Superior temporal gyrus (tissue), 1 donor: ENCODE data around the gene VEGFA.

Experiments
- DNase-seq: peaks from one replicate; pipeline ENCODE4 v3.0.0-alpha.2; 2016; ENCODE audit errors: extremely low spot score

Gene VEGFA

DNA sequence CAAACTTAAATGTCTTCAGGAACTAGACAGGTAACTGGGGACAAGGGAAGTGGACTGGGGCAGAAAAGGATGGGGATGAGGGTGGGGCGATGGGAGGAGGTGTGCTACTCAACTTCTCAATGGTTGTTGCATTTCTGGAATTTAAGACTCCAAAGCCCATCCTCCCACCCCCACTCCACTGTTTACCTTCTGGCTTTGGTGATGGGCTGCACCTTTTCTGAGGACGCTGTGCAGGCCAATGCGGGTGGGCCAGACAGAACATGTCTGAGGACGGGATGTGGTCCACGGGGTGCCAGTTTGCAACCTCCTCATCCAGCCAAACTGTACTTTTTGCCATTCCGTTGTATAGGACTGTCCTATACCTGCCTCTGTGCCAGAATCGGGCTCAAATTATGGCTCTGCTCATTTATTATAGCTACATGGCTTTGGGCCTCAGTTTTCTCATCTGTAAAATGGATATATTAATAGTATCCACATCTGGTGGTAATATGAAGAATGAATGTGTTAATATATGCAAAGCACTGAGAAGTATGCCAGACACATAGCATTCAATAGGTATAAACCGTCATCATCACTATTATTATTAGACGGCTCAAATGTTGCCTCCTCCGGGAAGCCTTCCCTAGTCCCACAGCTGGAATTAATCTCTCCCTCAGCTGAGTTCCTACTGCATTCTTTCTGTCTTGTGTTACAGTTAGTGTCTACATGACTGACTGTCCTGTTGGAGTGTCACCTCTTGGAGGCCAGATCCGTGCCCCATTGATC lies 31.0 kb upstream of the VEGFA start:
- DNase-seq, result no peak

DNA sequence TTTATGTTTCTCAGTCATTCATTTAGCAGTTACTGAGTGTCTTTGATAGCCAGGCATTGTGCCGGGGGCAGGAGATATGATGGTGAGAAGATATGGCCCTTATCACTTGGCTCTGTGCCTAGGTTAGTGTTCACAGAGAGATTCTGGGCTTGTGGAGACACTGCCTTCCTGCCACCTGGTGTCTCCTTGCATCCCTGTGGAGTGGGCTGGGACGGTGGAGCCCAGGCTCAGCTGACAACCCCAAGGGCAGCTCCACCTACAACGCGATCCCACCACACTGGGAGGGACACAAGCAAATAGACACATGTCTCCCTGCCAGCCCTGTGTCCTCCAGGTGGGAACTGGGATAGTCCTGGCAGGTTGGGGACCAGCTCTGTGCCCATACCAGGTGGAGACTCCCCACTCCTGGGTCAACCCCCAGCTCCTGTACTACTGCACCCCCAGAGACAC lies 30.3 kb upstream of the VEGFA start:
- DNase-seq, result no peak

GRCh38 chr6:43740321-43740960 lies 29.6 kb upstream of the VEGFA start:
- DNase-seq, result no peak

DNA sequence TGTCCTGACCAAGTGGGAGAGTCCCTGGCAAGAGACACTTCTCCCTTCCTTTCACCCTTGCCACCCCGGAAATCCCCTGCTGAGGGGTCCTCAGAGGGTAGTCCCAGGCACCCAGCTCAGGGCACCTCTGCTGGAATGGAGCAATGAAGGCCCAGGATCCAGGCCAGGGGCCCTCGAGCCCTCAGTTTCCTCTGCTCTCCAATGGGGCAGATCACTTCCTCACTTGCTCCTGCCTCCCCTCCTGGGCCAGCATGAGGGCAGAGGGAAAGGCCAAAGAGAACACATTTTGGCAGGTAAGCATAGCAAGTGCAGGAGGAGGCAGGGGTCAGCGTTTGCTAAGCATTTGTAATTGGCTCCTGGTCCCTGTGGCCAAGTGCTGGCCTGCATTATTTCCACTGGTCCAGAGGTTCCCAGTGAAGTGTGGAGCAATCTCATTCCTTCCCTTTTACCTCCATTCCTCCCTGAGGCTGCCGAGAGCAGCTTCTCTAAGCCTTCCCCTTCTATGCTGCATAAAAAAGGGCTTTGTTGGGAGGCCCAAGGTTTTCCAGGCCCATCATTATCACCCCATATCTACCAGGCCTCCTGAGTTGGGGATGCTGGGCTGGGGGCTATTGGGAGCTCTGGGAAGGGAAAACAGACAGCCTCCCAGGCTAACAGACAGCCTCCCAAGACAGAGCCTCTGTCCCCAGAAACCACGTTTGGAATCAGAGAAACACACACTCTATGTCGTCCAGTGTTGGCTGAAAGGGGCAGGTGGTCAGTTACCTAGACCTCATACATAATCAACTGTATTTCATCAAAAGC lies 28.8 kb upstream of the VEGFA start:
- DNase-seq, result no peak

DNA sequence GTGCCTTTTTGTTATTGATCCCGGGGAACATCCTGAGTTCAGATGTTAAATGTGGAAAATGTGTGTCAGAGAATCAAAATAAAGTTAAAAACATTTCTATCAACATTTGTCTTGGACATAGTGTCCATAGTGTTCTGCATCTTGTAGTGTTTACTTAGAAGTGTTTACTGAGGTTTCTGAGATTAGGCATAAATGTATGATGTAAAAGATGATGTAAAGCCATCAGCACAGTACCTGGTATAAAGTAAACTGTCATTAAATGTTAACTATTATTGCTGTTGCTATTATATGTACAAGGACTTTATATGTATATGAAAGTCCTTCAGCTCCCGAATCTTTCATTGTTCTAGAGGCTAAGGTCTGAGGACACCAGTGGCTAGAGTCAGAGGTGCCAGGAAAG lies 28.2 kb upstream of the VEGFA start:
- no peak for DNase-seq

DNA sequence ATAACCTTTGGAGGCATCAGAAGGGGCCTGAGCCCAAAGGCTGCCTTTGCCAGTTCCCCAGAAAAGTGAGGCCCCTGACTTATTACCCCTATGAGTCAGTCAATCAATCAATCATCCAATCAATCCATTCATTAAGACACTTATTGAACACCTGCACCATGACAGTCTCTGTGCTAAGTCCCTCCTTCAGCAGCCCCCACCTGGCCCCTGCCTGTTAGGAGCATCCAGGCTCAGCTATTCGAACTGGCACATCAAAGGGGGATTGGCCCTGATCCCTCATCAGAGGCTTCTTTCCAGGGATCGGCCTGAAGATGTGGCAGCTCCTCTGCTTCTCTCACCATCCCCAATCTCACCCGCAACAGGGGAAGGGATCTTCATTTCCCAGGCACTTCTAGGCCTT lies 27.7 kb upstream of the VEGFA start:
- no peak for DNase-seq

- DNase-seq, result no peak
Measured at GRCh38 chr6:43742931-43743632, 26.9 kb upstream of the VEGFA start.

- no peak for DNase-seq
Measured at GRCh38 chr6:43743682-43744381, 26.2 kb upstream of the VEGFA start.

DNA sequence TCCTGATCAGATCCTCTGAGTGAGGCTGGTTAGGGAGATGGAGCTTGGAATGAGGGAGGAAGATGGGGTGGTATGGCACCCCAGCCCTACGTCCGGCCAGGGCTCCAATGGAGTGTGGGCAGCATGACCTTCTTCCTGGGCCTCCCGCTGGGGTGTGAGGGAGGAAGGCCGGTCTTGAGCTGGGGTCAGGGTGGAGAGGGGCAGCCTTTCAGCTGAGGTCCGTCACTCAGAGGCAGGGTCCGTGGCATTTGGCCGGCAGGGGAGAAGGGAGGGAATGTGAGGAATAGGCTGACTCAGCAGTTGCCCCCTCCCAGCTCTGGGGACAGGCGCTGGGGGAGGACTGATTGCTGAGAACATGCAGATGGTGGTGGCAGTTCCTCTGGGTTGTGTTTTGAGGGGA lies 25.5 kb upstream of the VEGFA start:
- no peak for DNase-seq

- DNase-seq, result no peak
Measured at GRCh38 chr6:43744931-43745727, 24.9 kb upstream of the VEGFA start.

DNA sequence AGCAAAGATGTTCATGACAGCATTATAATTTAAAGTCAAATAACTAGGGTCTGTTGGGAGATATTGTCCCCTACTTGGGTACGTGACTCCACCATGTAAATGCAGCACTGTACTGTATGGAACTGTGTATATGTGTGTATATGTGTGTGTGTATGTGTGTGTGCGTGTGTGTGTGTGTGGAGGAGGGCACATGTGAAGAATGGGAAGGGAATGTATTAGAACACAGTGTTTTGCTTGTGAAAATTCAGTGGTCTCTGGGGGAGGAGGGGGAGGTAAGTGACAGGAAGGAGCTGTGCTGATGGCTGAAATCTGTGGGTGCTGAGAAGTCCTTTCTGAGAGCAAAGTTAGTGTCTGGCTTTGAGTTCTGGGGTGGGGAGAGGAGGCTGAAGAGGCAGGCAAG lies 23.9 kb upstream of the VEGFA start:
- no peak for DNase-seq

- DNase-seq, result no peak
Measured at GRCh38 chr6:43746613-43747102, 23.4 kb upstream of the VEGFA start.

DNA sequence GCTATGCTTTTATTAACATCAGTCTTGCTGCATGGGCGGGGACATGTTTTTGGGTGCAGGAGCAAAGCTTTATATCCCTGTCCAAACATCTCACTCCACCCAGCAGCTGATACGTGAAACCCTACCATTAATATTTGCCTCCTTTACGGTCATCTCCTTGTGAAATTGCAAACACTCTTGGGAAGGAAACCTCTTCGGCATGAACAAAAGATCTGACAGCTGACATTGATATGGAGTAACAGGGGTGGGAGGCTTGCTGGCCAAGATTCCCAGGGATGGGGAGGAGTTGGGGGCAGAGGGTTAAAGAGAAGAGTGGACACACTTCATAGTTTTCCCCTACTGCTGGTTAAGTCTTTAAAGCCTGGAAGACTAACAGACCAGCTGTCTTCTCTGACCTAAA lies 22.2 kb upstream of the VEGFA start:
- DNase-seq, result no peak

DNA sequence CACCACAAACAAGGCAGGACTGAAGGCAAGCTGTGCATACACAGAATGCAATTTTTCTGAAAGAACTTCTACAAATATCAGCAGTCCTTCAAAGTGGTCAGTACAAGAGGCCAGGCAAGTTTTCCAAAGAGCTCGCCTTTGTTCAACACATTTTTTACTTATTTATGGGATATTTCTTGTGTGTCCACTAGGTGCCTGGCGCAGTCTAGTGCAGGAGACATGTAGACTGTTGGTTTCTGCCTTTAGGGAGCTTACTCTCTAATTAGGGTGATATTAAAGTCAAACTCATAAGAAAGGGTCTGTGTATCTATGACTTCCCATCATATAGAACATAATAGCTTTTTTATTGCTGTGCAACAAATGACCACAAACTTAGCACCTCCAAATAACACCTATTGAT lies 21.2 kb upstream of the VEGFA start:
- DNase-seq, result no peak

- no peak for DNase-seq
Measured at GRCh38 chr6:43749461-43749860, 20.6 kb upstream of the VEGFA start.

GRCh38 chr6:43750622-43751021 lies 19.4 kb upstream of the VEGFA start:
- no peak for DNase-seq

DNA sequence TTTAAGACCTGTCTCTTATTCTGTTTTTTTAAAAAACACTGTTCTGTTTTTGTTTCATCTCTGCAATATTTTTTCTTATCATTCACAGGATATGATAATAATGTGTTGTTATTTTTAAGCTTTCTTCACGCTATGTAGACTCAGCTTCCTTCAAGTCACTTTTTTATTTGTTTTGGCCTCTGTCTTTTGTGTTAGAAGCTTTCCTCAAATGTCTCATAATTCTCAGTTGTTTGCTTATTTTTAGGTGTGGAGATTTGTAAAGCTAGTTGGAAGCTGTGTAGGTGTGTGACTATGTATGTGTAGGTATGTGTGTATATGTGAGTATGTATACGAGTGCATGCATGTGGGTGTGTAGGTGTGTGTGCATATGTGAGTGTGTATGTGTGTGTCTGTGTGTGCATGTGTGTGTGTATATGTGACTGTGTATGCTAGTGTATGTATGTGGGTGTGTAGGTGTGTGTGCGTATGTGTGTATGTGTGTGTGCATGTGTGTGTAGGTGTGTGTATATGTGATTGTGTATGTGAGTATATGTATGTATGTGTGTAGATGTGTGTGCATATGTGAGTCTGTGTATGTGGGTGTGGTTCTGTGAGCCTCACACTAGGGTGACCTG lies 16.3 kb upstream of the VEGFA start:
- DNase-seq, result no peak

DNA sequence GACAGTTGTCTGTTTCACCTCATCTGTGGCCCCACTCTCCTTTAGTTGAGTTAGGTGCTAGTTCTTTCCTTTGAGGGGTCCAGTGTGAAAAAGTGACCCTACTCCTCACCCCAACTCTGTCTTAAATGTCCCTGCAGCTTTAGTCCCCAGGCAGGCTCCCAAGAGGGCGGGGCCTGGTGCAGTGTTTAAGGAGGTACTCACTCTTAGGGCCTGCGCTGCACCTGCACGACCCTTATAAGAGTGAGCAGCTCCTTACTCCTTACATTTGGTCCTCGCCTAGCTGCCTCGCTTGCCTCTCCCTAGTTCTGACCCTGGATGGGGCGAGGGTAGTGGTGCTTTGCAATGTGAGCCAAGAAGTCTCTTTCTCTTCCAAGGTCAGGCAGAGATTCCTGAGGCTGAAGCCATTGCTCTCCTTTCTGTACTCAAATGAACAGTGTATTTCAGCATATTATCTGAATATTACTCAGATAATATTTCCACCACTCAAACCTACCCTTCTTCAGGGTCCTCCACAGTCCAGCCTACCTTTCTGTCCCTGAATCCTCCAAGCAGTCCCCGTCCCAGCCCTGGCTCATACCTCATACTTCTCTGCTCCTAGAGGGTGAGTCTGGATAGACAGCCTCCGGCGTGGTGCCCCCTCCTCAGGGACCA lies 11.9 kb upstream of the VEGFA start:
- DNase-seq, result no peak

DNA sequence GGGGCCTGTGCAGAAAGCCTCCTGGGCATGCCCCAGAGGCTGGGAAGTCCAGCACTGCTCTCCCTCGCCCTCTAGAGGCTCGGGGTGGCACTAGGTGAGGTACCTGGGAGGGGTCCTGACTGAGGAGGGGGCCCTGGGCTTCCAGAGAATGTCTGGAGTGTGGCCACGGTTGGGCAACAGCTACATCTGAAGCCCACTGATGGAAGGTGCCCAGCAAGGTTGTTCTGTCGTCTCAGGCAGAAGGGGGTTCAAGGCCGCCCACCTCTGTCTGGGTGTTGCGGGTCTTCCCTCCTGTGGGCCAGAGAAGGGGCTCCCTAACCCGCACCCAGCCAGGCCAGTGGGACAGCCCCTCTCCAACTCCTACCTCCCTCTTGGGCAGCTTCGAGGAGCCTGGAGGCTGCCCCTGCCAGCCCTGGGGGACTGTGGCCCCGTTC lies 11.4 kb upstream of the VEGFA start:
- no peak for DNase-seq
